Measurements from ENCODE around the gene IRX4. TPM values are rescaled to one million over a fixed set of nuclear protein-coding genes. Genes with fewer than 3 reads are reported as not detected.

Gene IRX4
- total and polyA plus RNA-seq, 8 donors, result 14.8 TPM; not detected in 7

GRCh38 chr5:1901061-1901460 is 18.3 kb upstream of the IRX4 start:
- H3K27ac ChIP-seq, result no peak overlapping the region

GRCh38 chr5:1899201-1899600 is 16.5 kb upstream of the IRX4 start:
- Histone ChIP-seq H3K9me3 (peaks cover 0 to 17% (median 14%) of the 10 kb centered on the region in 4 donors), H3K4me3 (no peak overlapping the region), H3K36me3 (no peaks in the 10 kb centered on the region), H3K27me3 (peaks cover 0 to 46% (median 8%) of the 10 kb centered on the region in 3 donors), H3K27ac (no peak overlapping the region), H3K4me1 (no peaks in the 10 kb centered on the region)
- intact Hi-C loops (cut with DNase I; ENCODE audit: low total_unique reads), result no loop called here
- TF ChIP-seq EP300 (IDR thresholded peaks at IDR 0.05) (no peak), POLR2A (IDR thresholded peaks at IDR 0.05) (no peak), CTCF (IDR thresholded peaks at IDR 0.05) (no peak), POLR2AphosphoS5 (IDR thresholded peaks at IDR 0.05) (no peak)
- DNase-seq, result no peak
- WGBS, 5 donors, result 57 to 74% (median 64%) methylated on average over 5 of the region's 5 CpGs

More at GRCh38 chr5:1901061-1901460, 18.3 kb upstream of the IRX4 start:
- DNase-seq, result no peak
- Histone ChIP-seq H3K9me3 (peaks cover 3 to 34% (median 30%) of the 10 kb centered on the region in 4 donors), H3K27me3 (peaks cover 0 to 29% (median 8%) of the 10 kb centered on the region in 3 donors), H3K36me3 (no peaks in the 10 kb centered on the region), H3K4me3 (no peak overlapping the region), H3K4me1 (no peaks in the 10 kb centered on the region)
- intact Hi-C loops (cut with DNase I; ENCODE audit: low total_unique reads), result no loop called here
- no peak for TF ChIP-seq CTCF (IDR thresholded peaks at IDR 0.05)
- TF ChIP-seq EP300 (IDR thresholded peaks at IDR 0.05), result no peak
- no peak for TF ChIP-seq POLR2AphosphoS5 (IDR thresholded peaks at IDR 0.05)
- TF ChIP-seq POLR2A (IDR thresholded peaks at IDR 0.05), result no peak
- WGBS, 5 donors, result 64 to 81% (median 73%) methylated on average over 5 of the region's 5 CpGs

GRCh38 chr5:1897816-1898450 is 15.2 kb upstream of the IRX4 start:
- no peaks in the 10 kb centered on the region for H3K4me1 ChIP-seq
- peaks cover 0 to 59% (median 8%) of the 10 kb centered on the region in 3 donors for H3K27me3 ChIP-seq
- intact Hi-C loops (cut with DNase I; ENCODE audit: low total_unique reads), result no loop called here
- H3K9me3 ChIP-seq, result peaks cover 0 to 10% (median 7%) of the 10 kb centered on the region in 4 donors
- H3K27ac ChIP-seq, result no peak overlapping the region
- no peaks in the 10 kb centered on the region for H3K36me3 ChIP-seq
- DNase-seq, result no peak
- H3K4me3 ChIP-seq, result no peak overlapping the region
- TF ChIP-seq EP300 (IDR thresholded peaks at IDR 0.05) (no peak), POLR2AphosphoS5 (IDR thresholded peaks at IDR 0.05) (no peak), POLR2A (IDR thresholded peaks at IDR 0.05) (no peak)
- 79 to 87% (median 82%) methylated on average over 12 to 18 of the region's 18 CpGs for WGBS, 5 donors

- intact Hi-C loops (cut with DNase I; ENCODE audit: low total_unique reads), result no loop called here
- no peak overlapping the region for H3K4me3 ChIP-seq
- no peak overlapping the region for H3K27ac ChIP-seq
- no peak for DNase-seq
- TF ChIP-seq POLR2AphosphoS5 (IDR thresholded peaks at IDR 0.05) (no peak), EP300 (IDR thresholded peaks at IDR 0.05) (no peak), POLR2A (IDR thresholded peaks at IDR 0.05) (no peak), CTCF (IDR thresholded peaks at IDR 0.05) (no peak)
- peaks cover 0 to 10% (median 7%) of the 10 kb centered on the region in 4 donors for H3K9me3 ChIP-seq
- no peaks in the 10 kb centered on the region for H3K36me3 ChIP-seq
- WGBS, 5 donors, result 65 to 79% (median 67%) methylated on average over 3 to 11 of the region's 11 CpGs
- no peaks in the 10 kb centered on the region for H3K4me1 ChIP-seq
- peaks cover 0 to 64% (median 8%) of the 10 kb centered on the region in 3 donors for H3K27me3 ChIP-seq
Measured at GRCh38 chr5:1897386-1897785, 14.7 kb upstream of the IRX4 start.
